BJ (cell line): ENCODE data around the gene ATXN1. TPM values are rescaled to one million over a fixed set of nuclear protein-coding genes. Genes with fewer than 3 reads are reported as not detected.
"Not testable (repeated sequence)": the region's sequence is repeated elsewhere in the genome, so short reads cannot be mapped to it uniquely, and the experiment has no call there.

ENCODE experiments used
- CTCF ChIA-PET: fragments of 350-600 bp; formaldehyde crosslinking; extraction: SDS; loops from one replicate; lab custom pipeline; 2021; ENCODE audit warnings: antibody characterized with exemption, inconsistent platforms; lab: Yijun Ruan, JAX
- POLR2A ChIA-PET: fragments of 300-600 bp; sonication (Branson Sonifier 250); formaldehyde crosslinking; extraction: SDS; loops from one replicate; lab custom pipeline; 2021; ENCODE audit warnings: antibody characterized with exemption; lab: Charles Lee
- DNase-seq: peaks from one replicate; pipeline ENCODE4 v3.0.0-alpha.2; 2011; ENCODE audit warnings: low read depth
- H3K27me3 ChIP-seq: 2 replicates; pipeline ENCODE4 v1.6.0; 2011; ENCODE audit warnings: low read length; ENCODE audit not compliant: control insufficient read depth, insufficient read depth
- H3K36me3 ChIP-seq: 2 replicates; pipeline ENCODE4 v1.5.1; 2011; ENCODE audit warnings: low read length; ENCODE audit not compliant: control insufficient read depth, insufficient read depth
- H3K4me3 ChIP-seq: 2 replicates; pipeline ENCODE4 v1.5.1; 2011; ENCODE audit warnings: low read depth, mild to moderate bottlenecking, control low read depth, low read length
- polyA plus RNA-seq: library from polyadenylated mRNA; depleted of rRNA; stranded (reverse); fragments of >200 nt; gene quantifications from 2 replicates; pipeline ENCODE4 v1.2.3, GENCODE V29; 2011
- TF ChIP-seq, protein P1 (sequence below): IDR thresholded peaks from 2 replicates; pipeline ENCODE4 v1.5.1; 2011; ENCODE audit warnings: low read depth, mild to moderate bottlenecking, control low read depth, inconsistent platforms, low read length, moderate library complexity; ENCODE audit not compliant: insufficient read depth

The ATXN1 gene
- polyA plus RNA-seq, 1 experiment, result 60.2 TPM

DNA sequence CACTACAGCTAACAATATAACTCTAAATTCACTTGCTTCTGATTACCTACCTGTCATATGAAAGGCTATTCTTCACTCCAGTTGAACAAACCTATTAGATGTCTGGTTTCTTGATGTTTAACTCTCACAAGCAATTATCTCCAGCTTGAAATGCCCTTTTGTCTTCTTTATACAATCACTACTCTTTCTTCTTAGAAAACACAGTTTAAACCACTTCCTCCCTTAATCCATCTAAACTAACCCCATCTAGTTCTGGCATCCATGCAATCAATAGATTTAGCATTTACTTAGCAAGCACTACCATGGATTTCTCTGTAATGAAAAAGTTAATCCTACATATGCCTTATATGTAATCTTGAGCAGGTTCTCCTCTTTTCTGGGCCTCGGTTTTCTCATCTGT is 127.3 kb downstream of the ATXN1 start:
- TF ChIP-seq, protein P1, sequence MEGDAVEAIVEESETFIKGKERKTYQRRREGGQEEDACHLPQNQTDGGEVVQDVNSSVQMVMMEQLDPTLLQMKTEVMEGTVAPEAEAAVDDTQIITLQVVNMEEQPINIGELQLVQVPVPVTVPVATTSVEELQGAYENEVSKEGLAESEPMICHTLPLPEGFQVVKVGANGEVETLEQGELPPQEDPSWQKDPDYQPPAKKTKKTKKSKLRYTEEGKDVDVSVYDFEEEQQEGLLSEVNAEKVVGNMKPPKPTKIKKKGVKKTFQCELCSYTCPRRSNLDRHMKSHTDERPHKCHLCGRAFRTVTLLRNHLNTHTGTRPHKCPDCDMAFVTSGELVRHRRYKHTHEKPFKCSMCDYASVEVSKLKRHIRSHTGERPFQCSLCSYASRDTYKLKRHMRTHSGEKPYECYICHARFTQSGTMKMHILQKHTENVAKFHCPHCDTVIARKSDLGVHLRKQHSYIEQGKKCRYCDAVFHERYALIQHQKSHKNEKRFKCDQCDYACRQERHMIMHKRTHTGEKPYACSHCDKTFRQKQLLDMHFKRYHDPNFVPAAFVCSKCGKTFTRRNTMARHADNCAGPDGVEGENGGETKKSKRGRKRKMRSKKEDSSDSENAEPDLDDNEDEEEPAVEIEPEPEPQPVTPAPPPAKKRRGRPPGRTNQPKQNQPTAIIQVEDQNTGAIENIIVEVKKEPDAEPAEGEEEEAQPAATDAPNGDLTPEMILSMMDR, result no peak
- Histone ChIP-seq H3K4me3 (no peak overlapping the region), H3K36me3 (0 out of 2 replicates have a peak, but pooled peaks cover 2% of the 10 kb centered on the region), H3K27me3 (no peaks in the 10 kb centered on the region)
- CTCF ChIA-PET, result no interaction called here
- DNase-seq, result no peak
- POLR2A ChIA-PET, result no interaction called here

DNA sequence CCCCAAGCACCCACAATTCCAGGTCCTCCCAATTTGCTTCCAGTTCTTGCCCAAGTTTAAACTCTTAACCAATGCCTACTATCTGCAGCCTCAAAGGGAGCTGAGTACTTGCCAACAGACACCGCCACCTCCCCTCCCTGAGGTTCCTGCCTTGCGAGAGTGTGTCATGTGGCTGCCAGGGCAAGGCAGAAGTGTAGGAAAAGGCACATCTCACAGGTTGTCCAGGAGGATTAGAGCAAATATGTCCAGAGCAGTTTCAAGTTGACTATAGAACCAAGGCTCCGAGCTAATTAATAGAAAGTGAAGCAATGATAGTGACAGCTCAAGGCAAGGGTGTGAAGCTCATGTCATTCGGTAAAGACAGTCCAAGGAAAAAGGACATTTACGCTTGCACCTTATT is 127.8 kb downstream of the ATXN1 start:
- no peak for DNase-seq
- ChIA-PET POLR2A (no interaction called here), CTCF (no interaction called here)
- no peak overlapping the region for H3K4me3 ChIP-seq
- 0 out of 2 replicates have a peak, but pooled peaks cover 2% of the 10 kb centered on the region for H3K36me3 ChIP-seq
- H3K27me3 ChIP-seq, result no peaks in the 10 kb centered on the region
- TF ChIP-seq, protein P1, result no peak

DNA sequence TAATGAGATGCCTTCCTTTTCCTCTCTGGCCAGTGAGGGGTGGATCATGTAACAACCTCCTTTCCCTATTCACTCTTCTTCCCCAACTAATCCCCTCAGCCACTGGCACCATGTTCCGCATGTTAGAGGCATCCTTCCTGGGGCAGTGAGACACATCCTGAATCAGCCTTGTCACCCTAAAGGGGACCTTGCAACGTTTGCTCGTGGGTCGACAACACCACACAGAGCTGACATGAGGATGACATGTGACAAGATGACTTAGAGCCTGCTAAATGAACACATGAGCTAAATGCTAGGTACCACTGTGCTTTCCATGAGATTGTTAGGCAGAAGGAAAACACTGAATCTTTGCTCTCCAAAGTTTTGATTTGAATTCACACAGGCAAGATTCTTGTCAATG is 129.2 kb downstream of the ATXN1 start:
- DNase-seq, result no peak
- H3K27me3 ChIP-seq, result no peaks in the 10 kb centered on the region
- CTCF ChIA-PET, result no interaction called here
- no peak overlapping the region for H3K4me3 ChIP-seq
- POLR2A ChIA-PET, result no interaction called here
- H3K36me3 ChIP-seq, result peaks cover 2% of the 10 kb centered on the region; the same call in 1 of the 2 replicates
- TF ChIP-seq, protein P1, result no peak

DNA sequence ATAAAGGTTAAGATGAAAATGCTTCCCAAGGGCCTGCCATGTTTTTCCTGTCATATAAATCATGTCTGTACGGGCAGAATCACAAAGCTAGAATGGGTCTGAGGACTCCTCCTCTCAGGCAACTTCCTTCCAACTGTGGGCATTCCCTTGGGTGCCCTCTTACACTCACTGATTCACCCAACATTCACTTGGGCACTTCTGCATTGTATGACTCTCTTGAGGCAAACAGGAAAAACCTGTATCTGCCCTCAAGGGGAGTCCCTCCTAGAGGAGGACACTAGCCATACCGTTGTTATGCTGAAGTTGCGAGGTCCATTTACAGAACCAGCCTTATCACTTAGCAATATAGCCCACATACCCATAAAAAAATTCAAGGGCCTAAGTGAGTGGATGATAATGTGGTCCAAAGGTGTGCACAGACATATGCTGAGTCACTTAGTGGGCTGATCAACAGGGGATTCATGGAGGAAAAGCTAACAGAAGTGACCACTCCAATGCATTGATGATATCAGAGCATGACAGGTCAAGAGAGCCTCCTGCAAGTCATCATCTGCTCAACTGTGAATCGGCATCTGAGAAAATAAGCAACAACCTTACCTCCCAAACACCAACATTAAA is 131.1 kb downstream of the ATXN1 start:
- DNase-seq, result no peak
- H3K4me3 ChIP-seq, result no peak overlapping the region
- ChIA-PET CTCF (no interaction called here), POLR2A (no interaction called here)
- H3K36me3 ChIP-seq, result peaks cover 2% of the 10 kb centered on the region; the same call in 1 of the 2 replicates
- TF ChIP-seq, protein P1, result no peak
- no peaks in the 10 kb centered on the region for H3K27me3 ChIP-seq

DNA sequence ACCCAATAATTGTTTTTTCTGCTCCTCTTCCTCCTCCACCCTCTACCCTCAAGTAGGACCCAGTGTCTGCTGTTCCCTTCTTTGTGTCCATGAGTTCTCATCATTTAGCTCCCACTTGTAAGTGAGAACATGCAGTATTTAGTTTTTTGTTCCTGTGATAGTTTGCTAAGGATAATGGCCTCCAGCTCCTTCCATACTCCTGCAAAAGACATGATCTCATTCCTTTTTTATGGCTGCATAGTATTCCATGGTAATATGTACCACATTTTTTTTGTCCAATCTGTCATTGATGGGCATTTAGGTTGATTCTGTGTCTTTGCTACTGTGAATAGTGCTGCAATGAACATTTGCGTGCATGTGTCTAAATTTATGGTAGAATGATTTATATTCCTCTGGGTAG is 132.7 kb downstream of the ATXN1 start:
- POLR2A ChIA-PET, DNase-seq: not testable (repeated sequence)
- CTCF ChIA-PET, result interaction anchor here (1.0 kb wide), 1 partner anchor 219 kb away, joined by 3 read pairs; no protein-coding TSS in a partner anchor

DNA sequence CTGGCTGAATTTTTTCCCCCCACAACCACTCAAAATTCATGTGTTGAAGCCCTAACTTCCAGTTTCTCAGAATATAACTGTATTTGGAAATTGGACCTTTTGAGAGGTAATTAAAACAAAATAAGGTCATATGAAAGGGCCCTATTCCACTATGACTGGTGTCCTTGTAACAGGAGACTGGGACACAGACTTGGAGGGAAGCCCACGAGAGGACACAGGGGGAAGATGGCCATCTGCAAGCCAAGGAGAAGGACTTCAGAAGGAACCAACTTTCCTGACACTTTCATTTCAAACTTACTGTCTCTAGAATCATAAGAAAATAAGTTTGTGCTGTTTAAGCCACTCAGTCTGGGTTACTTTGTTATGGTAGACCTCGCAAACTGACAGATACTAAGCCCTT is 134.6 kb downstream of the ATXN1 start:
- DNase-seq, result no peak
- no peaks in the 10 kb centered on the region for H3K27me3 ChIP-seq

More for the DNA sequence above, 132.7 kb downstream of the ATXN1 start:
- H3K4me3 ChIP-seq, H3K27me3 ChIP-seq, H3K36me3 ChIP-seq: not testable (repeated sequence)

More for the DNA sequence above, 134.6 kb downstream of the ATXN1 start:
- Histone ChIP-seq H3K36me3 (peaks cover 2% of the 10 kb centered on the region; the same call in 1 of the 2 replicates), H3K4me3 (no peak overlapping the region)
- TF ChIP-seq, protein P1, result no peak
- ChIA-PET CTCF (interaction anchor here (0.8 kb wide), 1 partner anchor 12 kb away, joined by 3 read pairs; no protein-coding TSS in a partner anchor), POLR2A (no interaction called here)
